GM13976 (cell line): Measurements from ENCODE around the gene ZNF207.

Source experiments
- DNase-seq: peaks from one replicate; pipeline ENCODE4 v3.0.0; 2012; ENCODE audit warnings: low spot score
- CTCF ChIP-seq: IDR thresholded peaks from 2 replicates; pipeline ENCODE4 v1.5.1; 2012; ENCODE audit warnings: borderline replicate concordance, mild to moderate bottlenecking; ENCODE audit not compliant: insufficient read depth; ENCODE audit errors: extremely low read depth, missing control alignments, control extremely low read depth
- in situ Hi-C: fragments of 300-500 bp; cut with MboI; formaldehyde crosslinking; loops from one replicate; pipeline ENCODE4 v1.12.0; 2022; ENCODE audit warnings: low sequenced_read_pairs, mixed read lengths, inconsistent platforms; ENCODE audit not compliant: unreplicated experiment

ZNF207 gene

GRCh38 chr17:32356750-32357149 lies 6.8 kb downstream of the ZNF207 start:
- DNase-seq: no peak
- in situ Hi-C loops: no loop called here
- no peak for TF ChIP-seq CTCF

GRCh38 chr17:32357615-32358014 lies 7.7 kb downstream of the ZNF207 start:
- in situ Hi-C loops: no loop called here
- TF ChIP-seq CTCF: no peak
- DNase-seq: no peak

- in situ Hi-C loops: no loop called here
- TF ChIP-seq CTCF: no peak
- DNase-seq: no peak
Observed at GRCh38 chr17:32361270-32361669, 11.3 kb downstream of the ZNF207 start.

- DNase-seq: no peak
- no peak for TF ChIP-seq CTCF
- in situ Hi-C loops: no loop called here
Observed at GRCh38 chr17:32370426-32370825, 20.5 kb downstream of the ZNF207 start.

- in situ Hi-C loops: no loop called here
- TF ChIP-seq CTCF: no peak
- no peak for DNase-seq
Observed at GRCh38 chr17:32382526-32383223, 32.7 kb downstream of the ZNF207 start.

- TF ChIP-seq CTCF: no peak
- DNase-seq: no peak
- in situ Hi-C loops: no loop called here
Observed at GRCh38 chr17:32383926-32384434, 34.0 kb downstream of the ZNF207 start.

GRCh38 chr17:32385121-32385520 lies 35.2 kb downstream of the ZNF207 start:
- TF ChIP-seq CTCF: no peak
- no peak for DNase-seq
- in situ Hi-C loops: no loop called here
